Ascending aorta (tissue), 2 donors: Measurements from ENCODE around the gene TCF15. TPM values are rescaled to one million over a fixed set of nuclear protein-coding genes. Genes with fewer than 3 reads are reported as not detected.

Experiments
- DNase-seq, 2 donors: peaks; one replicate each; pipeline ENCODE4 v3.0.0-alpha.2; 2019; ENCODE audit warnings: low spot score in 2 of 2
- H3K27ac ChIP-seq, 2 donors: fragments of 200-600 bp; sonication (generic); one replicate each; pipeline ENCODE4 v1.5.1; 2016 to 2017; ENCODE audit warnings: mild to moderate bottlenecking in 1 of 2
- H3K27me3 ChIP-seq: fragments of 200-600 bp; sonication (generic); one replicate; pipeline ENCODE4 v1.5.1; 2017
- H3K36me3 ChIP-seq, 2 donors: fragments of 200-600 bp; sonication (generic); one replicate each; pipeline ENCODE4 v1.5.1; 2016
- H3K4me1 ChIP-seq, 2 donors: fragments of 200-600 bp; sonication (generic); one replicate each; pipeline ENCODE4 v1.5.1; 2016 to 2017; ENCODE audit warnings: mild to moderate bottlenecking in 1 of 2
- H3K4me3 ChIP-seq, 2 donors: fragments of 200-600 bp; sonication (generic); one replicate each; pipeline ENCODE4 v1.5.1; 2016 to 2017; ENCODE audit warnings: mild to moderate bottlenecking in 1 of 2
- H3K9me3 ChIP-seq, 2 donors: fragments of 200-600 bp; sonication (generic); one replicate each; pipeline ENCODE4 v1.5.1; 2016
- CTCF ChIP-seq, 3 experiments: fragments of 200-600 bp in 2 of 3; fragments of 450-650 bp in 1 of 3; sonication (generic) in 2 of 3; IDR thresholded peaks; one replicate each; pipeline ENCODE4 v1.5.1; 2016 to 2019; ENCODE audit warnings: antibody characterized with exemption in 3 of 3, mild to moderate bottlenecking in 1 of 3, moderate library complexity in 1 of 3
- intact Hi-C: fragments of 100-400 bp; cut with DNase I; formaldehyde crosslinking; loops from one replicate; pipeline ENCODE4 v1.15.1; 2023
- total RNA-seq: library from RNA; depleted of rRNA; stranded (reverse); fragments of >200 nt; gene quantifications from one replicate; pipeline ENCODE4 v1.1.0, GENCODE V29; 2016

TCF15 gene
- total RNA-seq, 1 donor from 2014 or later = 8.3 TPM

GRCh38 chr20:560680-561079 is 49.4 kb downstream of the TCF15 start:
- DNase-seq = peak in 1 of 2 donors; percentile 33

GRCh38 chr20:558117-558516 is 52.0 kb downstream of the TCF15 start:
- no peak for TF ChIP-seq CTCF (IDR thresholded peaks at IDR 0.05)
- no peaks in the 10 kb centered on the region for H3K9me3 ChIP-seq
- intact Hi-C loops = no loop called here
- peak in 1 of 2 donors; percentile 0 for DNase-seq
- no peaks in the 10 kb centered on the region for H3K27me3 ChIP-seq
- H3K4me1 ChIP-seq = no peaks in the 10 kb centered on the region
- no peak overlapping the region for H3K27ac ChIP-seq
- H3K4me3 ChIP-seq = no peak overlapping the region
- H3K36me3 ChIP-seq = no peaks in the 10 kb centered on the region

More at GRCh38 chr20:560680-561079, 49.4 kb downstream of the TCF15 start:
- H3K9me3 ChIP-seq = no peaks in the 10 kb centered on the region
- H3K36me3 ChIP-seq = no peaks in the 10 kb centered on the region
- no peaks in the 10 kb centered on the region for H3K27me3 ChIP-seq
- H3K27ac ChIP-seq = no peak overlapping the region
- H3K4me1 ChIP-seq = no peaks in the 10 kb centered on the region
- TF ChIP-seq CTCF (IDR thresholded peaks at IDR 0.05) = no peak
- intact Hi-C loops = loop anchor here (1.0 kb wide), 1 partner anchor 179 kb away; no protein-coding TSS in a partner anchor
- no peak overlapping the region for H3K4me3 ChIP-seq

- Histone ChIP-seq H3K4me3 (no peak overlapping the region), H3K9me3 (no peaks in the 10 kb centered on the region), H3K27ac (no peak overlapping the region), H3K27me3 (no peaks in the 10 kb centered on the region), H3K36me3 (no peaks in the 10 kb centered on the region), H3K4me1 (no peaks in the 10 kb centered on the region)
- TF ChIP-seq CTCF (IDR thresholded peaks at IDR 0.05) = no peak
- no peak for DNase-seq
- intact Hi-C loops = no loop called here
These were observed 53.1 kb downstream of the TCF15 start for GRCh38 chr20:556984-557383.

GRCh38 chr20:555976-556385 is 54.1 kb downstream of the TCF15 start:
- no peaks in the 10 kb centered on the region for H3K27me3 ChIP-seq
- intact Hi-C loops = no loop called here
- H3K36me3 ChIP-seq = no peaks in the 10 kb centered on the region
- no peak overlapping the region for H3K4me3 ChIP-seq
- no peaks in the 10 kb centered on the region for H3K9me3 ChIP-seq
- no peaks in the 10 kb centered on the region for H3K4me1 ChIP-seq
- TF ChIP-seq CTCF (IDR thresholded peaks at IDR 0.05) = no peak
- no peak for DNase-seq
- no peak overlapping the region for H3K27ac ChIP-seq

Other genes with a start within 250 kb of the TCF15 start
- not detected for gene TRIB3, start 229.5 kb downstream of the TCF15 start, total RNA-seq
- gene RBCK1, start 202.0 kb downstream of the TCF15 start, total RNA-seq = 123 TPM
- 32.5 TPM for gene TBC1D20, start 147.8 kb downstream of the TCF15 start, total RNA-seq
- gene CSNK2A1, start 66.5 kb downstream of the TCF15 start, total RNA-seq = 74.1 TPM
- 28.8 TPM for gene SRXN1, start 42.9 kb upstream of the TCF15 start, total RNA-seq
- not detected for gene SCRT2, start 65.5 kb upstream of the TCF15 start, total RNA-seq
- 3.0 TPM for gene SLC52A3, start 158.2 kb upstream of the TCF15 start, total RNA-seq
- gene FAM110A, start 223.4 kb upstream of the TCF15 start, total RNA-seq = 9.7 TPM